ENCODE data around the gene PARD3B.

The PARD3B gene

DNA sequence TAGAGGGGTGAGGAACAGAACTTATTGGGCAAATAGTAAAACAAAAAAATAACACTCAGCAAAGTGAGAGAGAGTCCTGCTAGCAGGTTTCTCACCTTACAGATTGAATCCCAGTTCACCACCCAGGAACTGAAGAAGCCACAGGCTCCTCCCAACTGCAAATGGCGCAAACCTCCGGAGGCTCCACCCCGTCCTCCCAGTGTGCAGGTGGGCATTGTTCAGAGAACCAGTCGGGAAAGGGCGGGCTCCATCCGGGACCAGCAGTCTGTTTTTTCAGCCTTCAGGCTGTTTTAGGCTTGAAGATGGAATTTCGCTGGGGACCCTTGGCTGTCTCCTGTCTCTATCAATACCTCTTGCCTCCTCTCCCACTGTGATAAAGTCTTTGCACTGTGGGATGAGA, 317.5 kb downstream of the PARD3B start:
- POLR2A ChIA-PET (ENCODE audit: low non-redundant PET): no interaction called here
- no peak for TF ChIP-seq CTCF (conservative IDR thresholded peaks at IDR 0.05; ENCODE audit: low read depth)
- DNase-seq (ENCODE audit: low spot score): no peak

GRCh38 chr2:204863336-204863735, 318.1 kb downstream of the PARD3B start:
- ChIA-PET POLR2A (ENCODE audit: low non-redundant PET) (no interaction called here), CTCF (no interaction called here)
- TF ChIP-seq CTCF (conservative IDR thresholded peaks at IDR 0.05; ENCODE audit: low read depth): no peak
- DNase-seq (ENCODE audit: low spot score): no peak
- H3K27ac ChIP-seq: no peak overlapping the region

More for the DNA sequence above, 317.5 kb downstream of the PARD3B start:
- no peak overlapping the region for H3K27ac ChIP-seq
- CTCF ChIA-PET: no interaction called here

- no peak for DNase-seq (ENCODE audit: low spot score)
- H3K27ac ChIP-seq: no peak overlapping the region
- CTCF ChIA-PET: no interaction called here
- TF ChIP-seq CTCF (conservative IDR thresholded peaks at IDR 0.05; ENCODE audit: low read depth): no peak
- POLR2A ChIA-PET (ENCODE audit: low non-redundant PET): no interaction called here
Measured at GRCh38 chr2:204869132-204869823, 324.0 kb downstream of the PARD3B start.

DNA sequence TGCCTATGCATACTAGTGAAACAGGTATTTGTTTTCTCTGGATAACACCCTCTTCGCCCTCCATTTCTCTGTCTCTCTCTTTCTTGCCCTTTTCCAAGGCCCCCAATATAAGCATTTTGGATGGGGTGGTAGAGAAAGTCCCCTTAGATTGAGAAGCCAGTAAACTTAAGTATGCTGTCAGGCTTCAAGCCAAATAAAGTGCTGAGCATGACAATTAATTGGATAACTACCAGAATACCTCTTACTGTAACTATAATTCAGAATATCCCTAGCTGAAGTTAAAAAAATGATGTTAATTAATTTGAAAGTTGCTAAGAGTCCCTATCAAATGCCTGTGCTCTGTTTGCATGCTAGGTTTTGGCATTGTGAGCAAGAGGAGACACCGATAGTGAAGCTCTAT, 324.8 kb downstream of the PARD3B start:
- H3K27ac ChIP-seq: no peak overlapping the region
- POLR2A ChIA-PET (ENCODE audit: low non-redundant PET): no interaction called here
- no peak for DNase-seq (ENCODE audit: low spot score)
- TF ChIP-seq CTCF (conservative IDR thresholded peaks at IDR 0.05; ENCODE audit: low read depth): no peak
- CTCF ChIA-PET: no interaction called here

GRCh38 chr2:204871231-204871953, 326.1 kb downstream of the PARD3B start:
- CTCF ChIA-PET: interaction anchor here (0.6 to 1.1 kb wide), 7 partner anchors 18 to 1055 kb away, joined by 3 to 10 read pairs (median 3); no protein-coding TSS in a partner anchor

DNA sequence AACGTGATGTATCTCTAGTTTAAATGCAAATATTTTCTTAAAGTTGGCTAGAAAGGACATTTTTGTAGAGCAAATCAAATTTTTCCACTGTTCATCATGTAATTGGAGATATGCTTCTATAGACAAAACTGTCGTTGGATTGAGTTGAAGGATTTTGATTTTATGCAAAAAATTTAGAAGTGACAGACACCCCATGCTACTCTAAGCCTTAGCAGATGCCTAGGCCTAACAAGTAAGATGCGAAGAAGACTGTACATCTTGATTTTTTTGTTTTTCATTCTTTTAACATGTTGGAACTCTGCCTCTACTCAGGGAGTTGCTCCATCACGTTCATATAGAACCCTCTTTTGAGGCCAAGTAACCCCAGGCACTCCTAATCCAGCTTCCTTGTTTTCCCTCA, 331.0 kb downstream of the PARD3B start:
- DNase-seq (ENCODE audit: low spot score): no peak
- ChIA-PET CTCF (interaction anchor here (0.6 kb wide), 1 partner anchor 9 kb away, joined by 4 read pairs; no protein-coding TSS in a partner anchor), POLR2A (ENCODE audit: low non-redundant PET) (no interaction called here)
- TF ChIP-seq CTCF (conservative IDR thresholded peaks at IDR 0.05; ENCODE audit: low read depth): no peak
- no peak overlapping the region for H3K27ac ChIP-seq

More at GRCh38 chr2:204871231-204871953, 326.1 kb downstream of the PARD3B start:
- DNase-seq (ENCODE audit: low spot score): peak; percentile 12
- TF ChIP-seq CTCF (conservative IDR thresholded peaks at IDR 0.05; ENCODE audit: low read depth): no peak
- H3K27ac ChIP-seq: no peak overlapping the region
- POLR2A ChIA-PET (ENCODE audit: low non-redundant PET): no interaction called here

Measured in RWPE1 (cell line).